Keratinocyte (primary cell): ENCODE data around the gene SCYL3.

Source experiments
- EZH2 ChIP-seq: IDR thresholded peaks from one replicate; pipeline ENCODE4 v1.6.1; 2012; ENCODE audit warnings: inconsistent platforms, mild to moderate bottlenecking, low read length, moderate library complexity
- TF ChIP-seq, protein P1 (sequence below), 3 experiments: IDR thresholded peaks in 1 of 3; conservative IDR thresholded peaks in 1 of 3; optimal IDR thresholded peaks in 1 of 3; 2 replicates in 2 of 3; 3 replicates in 1 of 3; pipeline versions ENCODE3 to v1.5.1; 2011; ENCODE audit warnings: low read length in 3 of 3, mild to moderate bottlenecking in 3 of 3, moderate library complexity in 2 of 3, control low read depth in 1 of 3, inconsistent platforms in 1 of 3; ENCODE audit not compliant: insufficient read depth in 2 of 3; ENCODE audit errors: extremely low read depth in 1 of 3

DNA sequence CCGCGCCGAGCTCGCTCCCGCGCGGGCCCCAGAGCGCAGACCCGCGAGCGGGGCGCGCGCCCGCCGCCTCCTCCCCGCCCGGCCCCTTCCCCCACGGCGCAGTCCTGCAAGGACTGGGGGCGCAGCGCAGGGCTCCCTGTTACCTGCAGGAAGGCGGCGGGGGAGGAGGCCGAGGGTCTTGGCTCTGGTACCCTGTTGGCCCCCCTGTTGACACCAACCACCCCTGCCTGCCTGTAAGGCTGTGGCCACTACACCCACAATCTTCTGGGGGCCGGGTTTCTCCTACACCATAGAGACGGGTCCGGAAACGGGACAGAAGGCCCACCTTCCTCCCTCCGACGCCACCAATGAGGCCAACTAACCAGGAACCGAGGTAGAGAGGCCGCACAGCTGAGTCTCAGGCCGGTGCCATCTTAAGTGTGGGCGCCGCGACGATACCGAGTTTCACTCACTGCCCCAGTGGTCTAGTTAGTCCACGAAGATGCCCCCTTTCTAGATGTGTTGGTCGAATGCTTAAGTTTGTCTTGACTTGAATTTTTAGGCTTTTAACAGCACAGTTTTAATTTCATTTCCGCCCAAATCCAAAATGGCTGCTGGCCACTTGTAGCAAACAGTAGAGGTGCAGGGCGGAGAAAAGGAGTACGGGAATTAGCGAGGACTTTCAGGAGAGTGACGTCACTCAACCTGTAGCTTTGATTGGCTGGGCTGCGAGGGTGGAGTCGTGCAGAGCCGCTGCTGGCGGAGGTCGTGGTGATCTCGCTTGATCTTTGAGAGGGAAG is at the start of gene SCYL3:
- TF ChIP-seq, protein P1, sequence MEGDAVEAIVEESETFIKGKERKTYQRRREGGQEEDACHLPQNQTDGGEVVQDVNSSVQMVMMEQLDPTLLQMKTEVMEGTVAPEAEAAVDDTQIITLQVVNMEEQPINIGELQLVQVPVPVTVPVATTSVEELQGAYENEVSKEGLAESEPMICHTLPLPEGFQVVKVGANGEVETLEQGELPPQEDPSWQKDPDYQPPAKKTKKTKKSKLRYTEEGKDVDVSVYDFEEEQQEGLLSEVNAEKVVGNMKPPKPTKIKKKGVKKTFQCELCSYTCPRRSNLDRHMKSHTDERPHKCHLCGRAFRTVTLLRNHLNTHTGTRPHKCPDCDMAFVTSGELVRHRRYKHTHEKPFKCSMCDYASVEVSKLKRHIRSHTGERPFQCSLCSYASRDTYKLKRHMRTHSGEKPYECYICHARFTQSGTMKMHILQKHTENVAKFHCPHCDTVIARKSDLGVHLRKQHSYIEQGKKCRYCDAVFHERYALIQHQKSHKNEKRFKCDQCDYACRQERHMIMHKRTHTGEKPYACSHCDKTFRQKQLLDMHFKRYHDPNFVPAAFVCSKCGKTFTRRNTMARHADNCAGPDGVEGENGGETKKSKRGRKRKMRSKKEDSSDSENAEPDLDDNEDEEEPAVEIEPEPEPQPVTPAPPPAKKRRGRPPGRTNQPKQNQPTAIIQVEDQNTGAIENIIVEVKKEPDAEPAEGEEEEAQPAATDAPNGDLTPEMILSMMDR (optimal IDR thresholded peaks at IDR 0.05 in 1 of 3, IDR thresholded peaks at IDR 0.05 in 1 of 3, conservative IDR thresholded peaks at IDR 0.05 in 1 of 3; ENCODE audit: extremely low read depth in 1 of 3, insufficient read depth in 2 of 3, low read length in 3 of 3), result no peak
- no peak for TF ChIP-seq EZH2
